Body of pancreas (tissue), 4 donors: ENCODE results near the gene BACE1-AS.

Experiments
- CTCF ChIP-seq, 7 experiments: fragments of 450-650 bp in 4 of 7; fragments of 200-600 bp in 3 of 7; sonication (generic) in 3 of 7; IDR thresholded peaks; one replicate each; pipeline ENCODE4 v1.5.1; 2016 to 2019; ENCODE audit warnings: antibody characterized with exemption in 7 of 7
- POLR2A ChIP-seq, 3 donors: fragments of 450-650 bp; IDR thresholded peaks; one replicate each; pipeline ENCODE4 v1.6.1; 2016; ENCODE audit warnings: antibody characterized with exemption in 3 of 3, mild to moderate bottlenecking in 2 of 3

- TF ChIP-seq CTCF (IDR thresholded peaks at IDR 0.05), result no peak
- TF ChIP-seq POLR2A (IDR thresholded peaks at IDR 0.05), result no peak
These were observed 7.1 kb upstream of the BACE1-AS start for GRCh38 chr11:117284053-117284452.
